GM12874 (cell line): ENCODE results near the gene EEF1G.

Source experiments
- CTCF ChIP-seq: IDR thresholded peaks from 2 replicates; pipeline ENCODE4 v1.5.1; 2011; ENCODE audit warnings: low read depth, mild to moderate bottlenecking, control low read depth, low read length, moderate library complexity; ENCODE audit not compliant: insufficient read depth

The EEF1G gene

GRCh38 chr11:62556875-62557631, 16.6 kb downstream of the EEF1G start:
- no peak for TF ChIP-seq CTCF

GRCh38 chr11:62556108-62556874, 17.4 kb downstream of the EEF1G start:
- TF ChIP-seq CTCF = no peak

GRCh38 chr11:62555464-62556107, 18.1 kb downstream of the EEF1G start:
- TF ChIP-seq CTCF = no peak

GRCh38 chr11:62554387-62555167, 19.1 kb downstream of the EEF1G start:
- no peak for TF ChIP-seq CTCF

- TF ChIP-seq CTCF = no peak
Measured at GRCh38 chr11:62553839-62554361, 19.8 kb downstream of the EEF1G start.

GRCh38 chr11:62553080-62553838, 20.4 kb downstream of the EEF1G start:
- TF ChIP-seq CTCF = no peak
